ENCODE measurements around the gene ELAVL4. TPM values are rescaled to one million over a fixed set of nuclear protein-coding genes. Genes with fewer than 3 reads are reported as not detected.

ELAVL4 gene
- total and polyA plus RNA-seq, 2 donors (not counting 3 experiments of a cell fraction or from before 2014, with no cell fraction given): not detected

GRCh38 chr1:50129201-50129600 lies 20.5 kb downstream of the ELAVL4 start:
- no peak overlapping the region for H3K4me2 ChIP-seq (ENCODE audit: insufficient read depth, low read length)
- CTCF ChIA-PET: no interaction called here
- BruUV-seq (replicated peaks): no TSS peak
- H3K9me3 ChIP-seq (replicated peaks; ENCODE audit: control insufficient read depth, insufficient read depth, low read length): no peaks in the 10 kb centered on the region
- H3K27ac ChIP-seq (ENCODE audit: insufficient read depth, low read depth, low read length): no peak overlapping the region
- H3K9ac ChIP-seq (replicated peaks; ENCODE audit: extremely low read depth, insufficient read depth, low read length): no peak overlapping the region
- intact Hi-C loops (cut with micrococcal nuclease): no loop called here
- TF ChIP-seq FOS (IDR thresholded peaks at IDR 0.05; ENCODE audit: borderline replicate concordance, insufficient read depth, low read length) (no peak), CTCF (IDR thresholded peaks at IDR 0.05; ENCODE audit: extremely low read depth in 1 of 2, insufficient read depth in 1 of 2, low read depth in 1 of 2, low read length in 2 of 2) (no peak)
- FAIRE-seq: no peak
- POLR2A ChIA-PET: no interaction called here
- no peak overlapping the region for H2AFZ ChIP-seq (ENCODE audit: low read depth, low read length)
- no peaks in the 10 kb centered on the region for H3K36me3 ChIP-seq (ENCODE audit: control insufficient read depth in 2 of 2, extremely low read depth in 1 of 2, insufficient read depth in 2 of 2, low read length in 2 of 2)
- no peak for DNase-seq (ENCODE audit: low read depth, low spot score)
- no peak overlapping the region for H3K4me3 ChIP-seq (replicated peaks in 1 of 3; ENCODE audit: insufficient read depth in 1 of 3, low read depth in 1 of 3, low read length in 3 of 3)
- H3K9me1 ChIP-seq (replicated peaks; ENCODE audit: control insufficient read depth, extremely low read depth, insufficient read depth, low read length): no peaks in the 10 kb centered on the region
- no peaks in the 10 kb centered on the region for H3K27me3 ChIP-seq (ENCODE audit: control insufficient read depth in 2 of 2, insufficient read depth in 2 of 2, low read length in 2 of 2)
- no peaks in the 10 kb centered on the region for H4K20me1 ChIP-seq (replicated peaks; ENCODE audit: control insufficient read depth, extremely low read depth, insufficient read depth, low read length)
- H3K4me1 ChIP-seq (ENCODE audit: control insufficient read depth, extremely low read depth, insufficient read depth, low read length): no peaks in the 10 kb centered on the region
- dilution Hi-C loops (cut with MboI; ENCODE audit: extremely low pct_ligation_motif_present, low sequenced_read_pairs): no loop called here
- no peaks in the 10 kb centered on the region for H3K79me2 ChIP-seq (ENCODE audit: control insufficient read depth, insufficient read depth, low read length)

GRCh38 chr1:50132347-50132894 lies 23.7 kb downstream of the ELAVL4 start:
- intact Hi-C loops (cut with micrococcal nuclease) (no loop called here), dilution Hi-C loops (cut with MboI; ENCODE audit: extremely low pct_ligation_motif_present, low sequenced_read_pairs) (no loop called here)
- Histone ChIP-seq H3K4me3 (replicated peaks in 1 of 3; ENCODE audit: insufficient read depth in 1 of 3, low read depth in 1 of 3, low read length in 3 of 3) (no peak overlapping the region), H2AFZ (ENCODE audit: low read depth, low read length) (no peak overlapping the region), H3K9me3 (replicated peaks; ENCODE audit: control insufficient read depth, insufficient read depth, low read length) (no peaks in the 10 kb centered on the region), H3K27me3 (ENCODE audit: control insufficient read depth in 2 of 2, insufficient read depth in 2 of 2, low read length in 2 of 2) (no peaks in the 10 kb centered on the region), H3K79me2 (ENCODE audit: control insufficient read depth, insufficient read depth, low read length) (no peaks in the 10 kb centered on the region), H4K20me1 (replicated peaks; ENCODE audit: control insufficient read depth, extremely low read depth, insufficient read depth, low read length) (no peaks in the 10 kb centered on the region), H3K9ac (replicated peaks; ENCODE audit: extremely low read depth, insufficient read depth, low read length) (no peak overlapping the region), H3K4me2 (ENCODE audit: insufficient read depth, low read length) (no peak overlapping the region), H3K4me1 (ENCODE audit: control insufficient read depth, extremely low read depth, insufficient read depth, low read length) (no peaks in the 10 kb centered on the region), H3K9me1 (replicated peaks; ENCODE audit: control insufficient read depth, extremely low read depth, insufficient read depth, low read length) (no peaks in the 10 kb centered on the region), H3K36me3 (ENCODE audit: control insufficient read depth in 2 of 2, extremely low read depth in 1 of 2, insufficient read depth in 2 of 2, low read length in 2 of 2) (no peaks in the 10 kb centered on the region), H3K27ac (ENCODE audit: insufficient read depth, low read depth, low read length) (no peak overlapping the region)
- TF ChIP-seq CTCF (IDR thresholded peaks at IDR 0.05; ENCODE audit: extremely low read depth in 1 of 2, insufficient read depth in 1 of 2, low read depth in 1 of 2, low read length in 2 of 2): no peak
- no peak for TF ChIP-seq FOS (IDR thresholded peaks at IDR 0.05; ENCODE audit: borderline replicate concordance, insufficient read depth, low read length)
- TF ChIP-seq MAX (IDR thresholded peaks at IDR 0.05; ENCODE audit: insufficient read depth, insufficient read length): no peak
- no peak for TF ChIP-seq EZH2 (IDR thresholded peaks at IDR 0.05; ENCODE audit: borderline replicate concordance, low read depth, low read length, severe bottlenecking)
- no peak for TF ChIP-seq POLR2A (IDR thresholded peaks at IDR 0.05; ENCODE audit: low read depth, low read length)
- TF ChIP-seq JUN (IDR thresholded peaks at IDR 0.05; ENCODE audit: borderline replicate concordance, insufficient read depth, insufficient read length, low read depth): no peak
- TF ChIP-seq POLR2AphosphoS5 (IDR thresholded peaks at IDR 0.05; ENCODE audit: insufficient read depth, low read depth, low read length): no peak
- no peak for TF ChIP-seq GATA2 (IDR thresholded peaks at IDR 0.05; ENCODE audit: insufficient read depth, insufficient read length, low read depth, low read length)
- no peak for TF ChIP-seq MYC (IDR thresholded peaks at IDR 0.05; ENCODE audit: low read depth, low read length)
- FAIRE-seq (no peak), DNase-seq (ENCODE audit: low read depth, low spot score) (no peak)
- CTCF ChIA-PET: no interaction called here
- POLR2A ChIA-PET: no interaction called here
- no TSS peak for BruUV-seq (replicated peaks)
